Liver (tissue), 3 donors: ENCODE data around the gene COPG2.

Experiments used
- CTCF ChIP-seq: fragments of 150-350 bp; IDR thresholded peaks from 2 replicates; pipeline ENCODE4 v1.5.1; 2017; ENCODE audit warnings: improper control_type of control experiment, low read depth, low read length; ENCODE audit not compliant: missing input control
- EGR1 ChIP-seq, 2 donors: IDR thresholded peaks; 2 replicates each; pipeline ENCODE4 v1.6.1; 2016 to 2018; ENCODE audit warnings: antibody characterized with exemption in 2 of 2, low read depth in 2 of 2
- FOXA1 ChIP-seq: IDR thresholded peaks from 2 replicates; pipeline ENCODE4 v1.6.1; 2016; ENCODE audit warnings: antibody characterized with exemption
- JUND ChIP-seq, 2 donors: IDR thresholded peaks; 2 replicates each; pipeline ENCODE4 v1.6.1; 2016; ENCODE audit warnings: antibody characterized with exemption in 2 of 2
- RXRA ChIP-seq, 2 donors: IDR thresholded peaks; 2 replicates each; pipeline ENCODE4 v1.6.1; 2017 to 2018; ENCODE audit warnings: antibody characterized with exemption in 2 of 2, mild to moderate bottlenecking in 1 of 2
- TAF1 ChIP-seq: conservative IDR thresholded peaks from 2 replicates; pipeline ENCODE4 v1.6.1; 2016; ENCODE audit warnings: antibody characterized with exemption, mild to moderate bottlenecking
- YY1 ChIP-seq: IDR thresholded peaks from 2 replicates; pipeline ENCODE4 v1.6.1; 2016; ENCODE audit warnings: antibody characterized with exemption, mild to moderate bottlenecking
- ZBTB33 ChIP-seq: IDR thresholded peaks from 2 replicates; pipeline ENCODE4 v1.6.1; 2016; ENCODE audit warnings: antibody characterized with exemption
- TF ChIP-seq, protein P1 (sequence below): IDR thresholded peaks from 2 replicates; pipeline ENCODE4 v1.6.1; 2016; ENCODE audit warnings: antibody characterized with exemption, mild to moderate bottlenecking
- donor health status: healthy.
- donor health status: healthy.

DNA sequence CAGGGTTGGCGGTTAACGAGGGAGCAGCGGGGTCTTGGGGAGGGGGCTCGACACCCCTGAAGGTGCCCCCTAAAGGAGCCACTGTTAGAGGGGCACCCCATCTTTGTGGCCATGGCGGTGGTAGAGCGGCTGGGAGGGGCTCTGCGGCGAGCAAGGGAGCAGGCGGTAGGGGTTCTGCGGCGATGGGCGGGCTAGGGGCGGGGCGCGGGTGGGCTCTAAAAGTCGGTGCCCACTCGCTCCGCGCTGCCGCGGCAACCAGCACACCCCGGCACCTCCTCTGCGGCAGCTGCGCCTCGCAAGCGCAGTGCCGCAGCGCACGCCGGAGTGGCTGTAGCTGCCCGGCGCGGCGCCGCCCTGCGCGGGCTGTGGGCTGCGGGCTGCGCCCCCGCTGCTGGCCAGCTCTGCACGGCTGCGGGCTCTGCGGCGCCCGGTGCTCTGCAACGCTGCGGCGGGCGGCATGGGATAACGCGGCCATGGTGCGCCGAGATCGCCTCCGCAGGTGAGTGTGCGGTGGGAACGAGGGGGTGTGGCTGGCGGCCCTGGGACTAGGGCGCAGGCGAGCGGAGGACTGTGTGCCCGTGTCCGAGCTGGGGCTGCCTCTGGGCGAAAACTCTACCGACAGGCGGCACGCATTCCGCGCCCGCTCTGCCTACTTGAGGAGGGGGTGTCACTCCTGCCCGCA, 176.6 kb downstream of the COPG2 start, which contains the start of gene MEST:
- TF ChIP-seq CTCF (no peak), EGR1 (IDR thresholded peaks at IDR 0.05; ENCODE audit: low read depth in 2 of 2) (no peak), RXRA (IDR thresholded peaks at IDR 0.05) (no peak), FOXA1 (no peak), TAF1 (no peak), JUND (IDR thresholded peaks at IDR 0.05) (no peak), ZBTB33 (no peak), YY1 (no peak)
- TF ChIP-seq, protein P1, sequence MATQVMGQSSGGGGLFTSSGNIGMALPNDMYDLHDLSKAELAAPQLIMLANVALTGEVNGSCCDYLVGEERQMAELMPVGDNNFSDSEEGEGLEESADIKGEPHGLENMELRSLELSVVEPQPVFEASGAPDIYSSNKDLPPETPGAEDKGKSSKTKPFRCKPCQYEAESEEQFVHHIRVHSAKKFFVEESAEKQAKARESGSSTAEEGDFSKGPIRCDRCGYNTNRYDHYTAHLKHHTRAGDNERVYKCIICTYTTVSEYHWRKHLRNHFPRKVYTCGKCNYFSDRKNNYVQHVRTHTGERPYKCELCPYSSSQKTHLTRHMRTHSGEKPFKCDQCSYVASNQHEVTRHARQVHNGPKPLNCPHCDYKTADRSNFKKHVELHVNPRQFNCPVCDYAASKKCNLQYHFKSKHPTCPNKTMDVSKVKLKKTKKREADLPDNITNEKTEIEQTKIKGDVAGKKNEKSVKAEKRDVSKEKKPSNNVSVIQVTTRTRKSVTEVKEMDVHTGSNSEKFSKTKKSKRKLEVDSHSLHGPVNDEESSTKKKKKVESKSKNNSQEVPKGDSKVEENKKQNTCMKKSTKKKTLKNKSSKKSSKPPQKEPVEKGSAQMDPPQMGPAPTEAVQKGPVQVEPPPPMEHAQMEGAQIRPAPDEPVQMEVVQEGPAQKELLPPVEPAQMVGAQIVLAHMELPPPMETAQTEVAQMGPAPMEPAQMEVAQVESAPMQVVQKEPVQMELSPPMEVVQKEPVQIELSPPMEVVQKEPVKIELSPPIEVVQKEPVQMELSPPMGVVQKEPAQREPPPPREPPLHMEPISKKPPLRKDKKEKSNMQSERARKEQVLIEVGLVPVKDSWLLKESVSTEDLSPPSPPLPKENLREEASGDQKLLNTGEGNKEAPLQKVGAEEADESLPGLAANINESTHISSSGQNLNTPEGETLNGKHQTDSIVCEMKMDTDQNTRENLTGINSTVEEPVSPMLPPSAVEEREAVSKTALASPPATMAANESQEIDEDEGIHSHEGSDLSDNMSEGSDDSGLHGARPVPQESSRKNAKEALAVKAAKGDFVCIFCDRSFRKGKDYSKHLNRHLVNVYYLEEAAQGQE, result no peak
